Measurements from ENCODE around the gene PSME2.

DNA sequence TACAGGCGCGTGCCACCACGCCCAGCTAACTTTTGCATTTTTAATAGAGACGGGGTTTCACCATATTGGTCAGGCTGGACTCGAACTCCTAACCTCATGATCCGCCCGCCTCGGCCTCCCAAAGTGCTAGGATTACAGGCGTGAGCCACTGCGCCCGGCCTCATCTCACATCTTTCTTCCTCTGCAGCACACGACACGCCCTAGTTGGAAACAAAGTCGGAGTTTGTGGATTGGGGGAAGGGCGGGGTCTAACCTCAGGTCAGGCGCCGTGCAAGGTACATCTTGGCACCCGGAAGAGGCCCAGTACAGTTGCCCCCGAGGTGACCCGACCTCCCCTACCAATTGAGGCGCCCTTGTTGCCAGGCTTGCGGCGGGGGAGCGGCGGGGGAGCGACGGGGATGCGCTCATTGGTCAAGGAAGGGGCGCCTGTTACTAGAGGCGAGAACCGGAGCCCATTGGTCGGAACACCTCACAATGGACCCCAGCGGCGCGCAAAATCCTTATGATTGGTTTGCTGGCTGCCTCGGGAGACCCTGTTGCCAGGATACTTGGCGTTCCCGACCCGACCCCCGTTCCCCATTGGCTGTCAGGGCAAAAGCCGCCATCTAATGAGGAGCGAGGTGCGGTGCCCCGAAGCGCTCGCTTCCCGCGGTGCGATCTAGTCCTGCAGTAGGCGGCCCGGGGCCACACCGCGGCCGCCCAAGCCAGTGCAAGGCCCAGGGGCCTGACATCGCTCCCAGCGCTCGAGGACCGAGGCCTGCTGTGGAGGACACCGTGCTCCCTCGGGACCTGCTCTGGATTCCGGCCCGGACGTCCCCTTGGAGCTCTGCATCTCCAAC is 25.2 kb upstream of the PSME2 start, which contains the start of gene REC8:
- TF ChIP-seq, protein P1, sequence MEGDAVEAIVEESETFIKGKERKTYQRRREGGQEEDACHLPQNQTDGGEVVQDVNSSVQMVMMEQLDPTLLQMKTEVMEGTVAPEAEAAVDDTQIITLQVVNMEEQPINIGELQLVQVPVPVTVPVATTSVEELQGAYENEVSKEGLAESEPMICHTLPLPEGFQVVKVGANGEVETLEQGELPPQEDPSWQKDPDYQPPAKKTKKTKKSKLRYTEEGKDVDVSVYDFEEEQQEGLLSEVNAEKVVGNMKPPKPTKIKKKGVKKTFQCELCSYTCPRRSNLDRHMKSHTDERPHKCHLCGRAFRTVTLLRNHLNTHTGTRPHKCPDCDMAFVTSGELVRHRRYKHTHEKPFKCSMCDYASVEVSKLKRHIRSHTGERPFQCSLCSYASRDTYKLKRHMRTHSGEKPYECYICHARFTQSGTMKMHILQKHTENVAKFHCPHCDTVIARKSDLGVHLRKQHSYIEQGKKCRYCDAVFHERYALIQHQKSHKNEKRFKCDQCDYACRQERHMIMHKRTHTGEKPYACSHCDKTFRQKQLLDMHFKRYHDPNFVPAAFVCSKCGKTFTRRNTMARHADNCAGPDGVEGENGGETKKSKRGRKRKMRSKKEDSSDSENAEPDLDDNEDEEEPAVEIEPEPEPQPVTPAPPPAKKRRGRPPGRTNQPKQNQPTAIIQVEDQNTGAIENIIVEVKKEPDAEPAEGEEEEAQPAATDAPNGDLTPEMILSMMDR (IDR thresholded peaks at IDR 0.05) = no peak
- no peak for TF ChIP-seq POLR2A (IDR thresholded peaks at IDR 0.05)
